GM21723 (cell line): Measurements from ENCODE around the gene DCK.
"Not testable (repeated sequence)": the region's sequence is repeated elsewhere in the genome, so short reads cannot be mapped to it uniquely, and the experiment has no call there.

Source experiments
- ATAC-seq: cut with Tn5 transposase; IDR thresholded peaks from one replicate; pipeline ENCODE4 v1.9.1; 2021; ENCODE audit warnings: mild to moderate bottlenecking, moderate library complexity; ENCODE audit not compliant: unreplicated experiment

Gene DCK

DNA sequence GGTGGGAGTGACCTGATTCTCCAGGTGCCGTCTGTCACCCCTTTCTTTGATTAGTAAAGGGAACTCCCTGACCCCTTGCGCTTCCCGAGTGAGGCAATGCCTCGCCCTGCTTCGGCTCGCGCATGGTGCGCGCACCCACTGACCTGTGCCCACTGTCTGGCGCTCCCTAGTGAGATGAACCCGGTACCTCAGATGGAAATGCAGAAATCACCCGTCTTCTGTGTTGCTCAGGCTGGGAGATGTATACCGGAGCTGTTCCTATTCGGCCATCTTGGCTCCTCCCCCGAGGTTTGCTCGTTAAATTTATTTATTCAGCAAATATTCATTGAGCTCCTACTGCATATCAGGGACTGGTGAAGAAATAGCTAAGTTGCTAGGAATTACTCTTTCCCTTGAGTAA lies 66.1 kb downstream of the DCK start:
- not testable (repeated sequence) for ATAC-seq

DNA sequence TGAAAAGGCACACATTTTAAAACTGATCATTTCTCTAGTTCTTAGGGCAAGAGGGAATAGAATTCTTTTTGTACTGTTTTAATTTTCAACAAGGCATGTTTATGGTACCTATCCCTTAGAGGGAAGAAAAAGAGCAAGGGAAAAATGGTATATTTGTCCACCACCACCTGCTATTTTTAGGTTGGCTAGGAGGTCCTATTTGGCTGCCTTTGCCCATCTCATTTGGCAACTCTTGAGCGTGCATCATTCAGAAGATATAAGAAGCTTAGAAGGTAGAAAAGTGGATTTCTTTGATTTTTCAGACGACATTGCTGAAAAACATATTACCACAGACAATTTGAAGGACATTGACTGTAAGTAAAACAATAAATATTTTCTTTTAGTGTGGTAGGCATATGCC lies 69.0 kb downstream of the DCK start:
- ATAC-seq: no peak

DNA sequence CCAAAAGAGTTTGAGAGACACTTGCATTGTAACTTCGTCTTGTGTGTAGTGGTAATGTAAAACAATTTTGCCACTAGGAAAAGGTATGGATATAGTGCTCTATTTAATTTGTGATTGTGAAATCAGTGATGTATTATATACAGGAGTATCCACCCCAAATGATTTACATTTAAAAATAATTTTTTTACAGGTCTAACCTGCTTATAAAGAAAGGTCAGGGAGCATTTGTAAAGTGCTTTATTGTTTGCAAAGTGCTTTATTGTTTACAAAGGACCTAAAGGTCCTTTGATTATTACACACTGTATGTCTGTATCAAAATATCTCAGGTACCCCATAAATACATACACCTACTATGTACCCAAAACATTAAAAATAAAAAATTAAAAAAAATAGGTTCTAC lies 70.3 kb downstream of the DCK start:
- no peak for ATAC-seq

DNA sequence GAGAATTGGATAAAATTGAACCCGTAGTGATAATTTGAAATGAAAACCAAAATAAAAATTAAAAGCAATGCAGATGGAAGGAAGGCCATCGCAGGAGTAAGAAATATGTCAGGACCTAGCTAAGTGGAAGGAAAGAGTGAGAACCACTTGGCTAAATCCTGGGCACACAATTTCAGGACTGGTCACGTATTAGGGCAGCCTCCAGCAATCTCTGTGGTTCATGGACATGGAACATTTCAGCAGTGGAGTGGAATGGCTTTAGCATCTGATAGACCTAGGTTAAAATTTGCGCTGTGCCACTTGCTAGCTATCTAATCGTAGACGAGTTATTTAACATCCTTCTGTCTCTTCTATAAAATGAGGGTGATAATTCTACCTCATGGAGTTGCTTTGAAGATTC lies 71.1 kb downstream of the DCK start:
- ATAC-seq: no peak

DNA sequence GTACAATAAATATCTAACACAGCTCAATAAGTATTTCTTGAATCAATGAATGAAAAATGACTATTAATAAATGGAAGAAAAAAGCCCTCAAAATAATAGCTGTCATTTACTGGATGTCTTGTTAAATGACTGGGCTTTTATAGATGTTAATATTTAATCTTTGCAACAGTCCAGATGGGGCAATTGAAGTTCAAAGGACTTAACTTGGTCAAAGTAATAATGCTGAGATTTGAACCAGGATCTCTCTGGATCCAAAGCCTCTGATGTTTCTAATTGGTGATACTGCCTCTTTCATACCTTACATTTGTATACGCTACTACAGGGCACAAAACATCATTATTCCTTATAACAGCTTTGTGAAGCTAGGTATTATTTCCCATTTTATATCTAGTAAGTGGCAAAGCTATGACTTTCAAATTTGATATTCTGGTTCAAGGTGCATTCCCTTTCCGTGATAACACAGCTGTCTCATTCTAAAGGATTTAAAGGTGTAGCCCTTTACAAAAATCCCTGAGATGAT lies 72.6 kb downstream of the DCK start:
- ATAC-seq: no peak

DNA sequence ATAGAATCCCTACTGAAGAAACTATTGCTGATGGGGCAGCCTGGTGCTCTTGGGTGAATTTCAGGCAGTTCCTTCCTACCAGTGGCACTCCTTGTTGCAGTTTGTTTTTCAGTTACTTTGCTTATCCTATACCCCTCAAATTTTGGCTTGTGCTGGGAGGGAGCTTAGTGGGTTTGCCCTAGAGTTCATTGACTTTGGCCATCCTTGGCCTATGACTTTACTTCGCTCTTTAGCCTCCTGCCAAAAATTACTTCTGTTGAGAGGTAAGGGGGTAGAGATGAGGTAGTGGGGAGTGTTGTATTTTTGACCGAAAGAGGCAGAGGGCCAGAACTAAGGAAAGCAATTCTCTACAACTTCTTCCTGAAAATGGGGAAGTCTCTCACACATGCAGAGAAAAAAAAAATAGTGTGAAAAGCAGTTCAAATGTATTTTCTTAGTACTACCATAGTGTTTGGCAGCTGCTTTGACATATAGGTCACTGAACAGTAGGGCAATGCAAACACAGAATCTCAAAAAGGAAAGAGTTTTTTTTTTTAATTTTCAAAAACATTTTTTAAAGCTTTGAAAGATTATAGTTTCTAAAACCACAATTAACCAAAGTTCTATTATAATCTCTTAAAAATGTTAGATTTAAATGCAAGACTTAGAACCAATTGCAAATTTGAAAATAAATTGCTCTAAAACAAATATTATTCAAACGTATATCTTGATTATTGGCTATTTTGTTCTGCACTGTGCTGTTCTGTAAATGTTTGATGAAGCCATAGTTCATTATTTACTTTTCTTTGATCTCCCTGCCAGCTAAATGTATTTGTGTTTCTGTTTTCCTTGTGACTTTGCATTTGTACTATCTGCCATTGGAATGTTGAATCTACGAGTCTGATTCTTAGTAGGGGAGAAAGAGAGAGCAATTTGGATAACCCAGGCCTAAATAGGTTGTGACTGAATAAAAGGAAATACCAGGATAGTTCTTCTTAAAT lies 73.6 kb downstream of the DCK start:
- no peak for ATAC-seq

DNA sequence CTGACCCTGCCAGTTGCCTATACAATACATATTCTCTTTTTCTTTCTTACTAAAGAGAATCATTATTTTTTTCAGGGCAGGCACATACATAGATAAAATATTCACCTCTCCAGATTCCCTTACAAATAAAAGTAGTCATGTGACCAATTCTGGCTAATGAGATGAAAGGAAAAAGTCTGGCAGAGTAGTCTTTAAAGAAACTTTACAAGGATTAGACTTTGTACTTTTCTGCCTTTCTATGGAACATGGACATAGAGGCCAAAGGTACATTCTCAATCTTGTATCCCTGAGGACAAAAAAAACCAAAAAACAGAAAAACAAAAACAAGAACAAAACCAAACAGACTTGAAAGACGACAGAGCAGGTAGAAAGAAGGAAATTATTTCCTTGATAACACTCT lies 75.6 kb downstream of the DCK start:
- no peak for ATAC-seq

DNA sequence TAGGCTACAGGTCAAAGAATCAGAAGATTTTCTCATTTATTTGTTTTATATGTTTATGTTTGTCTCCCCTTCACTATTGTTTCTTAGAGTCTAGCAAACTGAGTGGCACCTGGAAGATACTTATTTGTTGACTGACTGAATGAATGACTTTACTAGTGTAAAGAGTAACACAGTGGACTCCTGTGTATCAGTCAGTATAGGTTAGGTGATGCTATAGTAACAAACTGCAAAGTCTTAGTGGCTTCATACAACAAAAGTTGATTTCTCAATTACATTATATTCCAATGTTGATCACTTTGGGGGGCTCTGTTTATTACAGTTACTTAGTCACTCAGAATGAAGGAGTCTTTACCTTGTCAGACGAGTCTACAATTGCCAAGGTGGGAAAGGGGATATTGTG lies 76.6 kb downstream of the DCK start:
- ATAC-seq: no peak

DNA sequence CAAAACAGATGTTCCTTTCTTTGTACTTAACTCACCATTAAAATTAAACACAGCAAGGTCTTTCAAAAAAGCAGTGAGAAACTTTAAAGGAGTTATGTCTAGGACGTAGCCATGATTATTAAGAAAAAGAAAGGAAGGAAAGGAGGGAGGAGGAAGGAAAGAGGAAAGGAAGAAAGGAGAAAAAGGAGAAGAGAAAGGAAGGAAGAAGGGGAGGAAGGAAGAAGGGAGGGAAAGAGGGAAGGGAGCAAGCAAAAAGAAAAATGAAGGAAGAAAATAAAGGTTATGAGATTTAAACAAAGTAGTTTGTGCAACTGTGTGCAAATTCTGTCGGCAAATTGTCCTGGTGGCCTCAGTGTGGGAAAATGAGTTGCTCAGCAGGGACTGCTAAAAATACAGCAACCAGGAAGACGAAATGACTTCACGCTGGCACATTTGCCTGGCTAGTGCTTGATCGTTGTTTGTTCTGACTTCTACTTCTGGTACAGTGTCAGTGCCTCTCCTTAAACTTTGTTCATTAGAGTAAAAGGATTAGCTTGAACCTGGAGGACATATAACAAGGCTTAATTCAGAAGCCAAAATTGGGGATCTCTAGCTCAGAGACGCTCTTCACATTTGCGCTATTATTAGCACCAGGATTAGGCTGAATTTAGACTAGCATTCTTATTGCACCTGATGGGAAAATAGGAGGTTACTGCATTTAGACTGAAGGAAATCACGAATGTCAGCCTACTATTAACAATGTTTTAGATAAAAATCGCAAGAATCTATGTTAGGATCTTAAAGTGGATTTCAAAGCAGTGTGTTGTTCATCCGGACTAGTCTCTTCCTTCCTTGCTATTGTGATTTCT lies 81.2 kb downstream of the DCK start:
- ATAC-seq: no peak
